ENCODE data around the gene PRRT3. TPM values are rescaled to one million over a fixed set of nuclear protein-coding genes. Genes with fewer than 3 reads are reported as not detected.

The PRRT3 gene
- total RNA-seq, 2 experiments from 2014 or later: 5.6 to 5.7 TPM

DNA sequence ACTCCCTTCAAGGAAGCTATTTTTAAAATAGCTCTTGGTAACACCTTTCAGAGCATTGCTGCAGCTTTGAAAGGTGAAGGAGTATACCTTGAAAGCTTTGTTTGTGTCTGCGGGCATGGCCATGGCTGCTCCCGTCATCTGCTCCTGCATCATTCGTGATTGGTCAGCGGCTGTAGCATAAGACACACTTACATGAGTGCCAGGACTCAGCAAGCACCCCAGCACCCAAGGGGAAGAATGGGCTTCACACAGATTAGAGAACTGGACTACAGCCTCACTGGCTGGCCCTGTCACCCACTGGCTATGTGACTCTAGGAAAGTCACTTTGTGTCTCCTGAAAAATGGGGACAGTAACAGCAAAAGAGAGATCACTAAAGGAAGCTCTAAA is 17.4 kb upstream of the PRRT3 start:
- ChIA-PET CTCF (interaction anchor here (0.9 kb wide), 1 partner anchor 13 kb away, joined by 3 read pairs; no protein-coding TSS in a partner anchor), POLR2A (no interaction called here)
- DNase-seq (no peak), ATAC-seq (no peak)
- Mint-ChIP-seq H3K4me3 (no peak overlapping the region), H3K36me3 (ENCODE audit: low read depth) (peaks cover 44% of the 10 kb centered on the region), H3K9me3 (no peaks in the 10 kb centered on the region), H3K27me3 (no peaks in the 10 kb centered on the region), H3K4me1 (ENCODE audit: low read depth) (peaks cover 3% of the 10 kb centered on the region), H3K27ac (no peak overlapping the region)
- intact Hi-C loops (cut with micrococcal nuclease): no loop called here
- TF ChIP-seq, protein P1, sequence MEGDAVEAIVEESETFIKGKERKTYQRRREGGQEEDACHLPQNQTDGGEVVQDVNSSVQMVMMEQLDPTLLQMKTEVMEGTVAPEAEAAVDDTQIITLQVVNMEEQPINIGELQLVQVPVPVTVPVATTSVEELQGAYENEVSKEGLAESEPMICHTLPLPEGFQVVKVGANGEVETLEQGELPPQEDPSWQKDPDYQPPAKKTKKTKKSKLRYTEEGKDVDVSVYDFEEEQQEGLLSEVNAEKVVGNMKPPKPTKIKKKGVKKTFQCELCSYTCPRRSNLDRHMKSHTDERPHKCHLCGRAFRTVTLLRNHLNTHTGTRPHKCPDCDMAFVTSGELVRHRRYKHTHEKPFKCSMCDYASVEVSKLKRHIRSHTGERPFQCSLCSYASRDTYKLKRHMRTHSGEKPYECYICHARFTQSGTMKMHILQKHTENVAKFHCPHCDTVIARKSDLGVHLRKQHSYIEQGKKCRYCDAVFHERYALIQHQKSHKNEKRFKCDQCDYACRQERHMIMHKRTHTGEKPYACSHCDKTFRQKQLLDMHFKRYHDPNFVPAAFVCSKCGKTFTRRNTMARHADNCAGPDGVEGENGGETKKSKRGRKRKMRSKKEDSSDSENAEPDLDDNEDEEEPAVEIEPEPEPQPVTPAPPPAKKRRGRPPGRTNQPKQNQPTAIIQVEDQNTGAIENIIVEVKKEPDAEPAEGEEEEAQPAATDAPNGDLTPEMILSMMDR (IDR thresholded peaks at IDR 0.05): no peak

DNA sequence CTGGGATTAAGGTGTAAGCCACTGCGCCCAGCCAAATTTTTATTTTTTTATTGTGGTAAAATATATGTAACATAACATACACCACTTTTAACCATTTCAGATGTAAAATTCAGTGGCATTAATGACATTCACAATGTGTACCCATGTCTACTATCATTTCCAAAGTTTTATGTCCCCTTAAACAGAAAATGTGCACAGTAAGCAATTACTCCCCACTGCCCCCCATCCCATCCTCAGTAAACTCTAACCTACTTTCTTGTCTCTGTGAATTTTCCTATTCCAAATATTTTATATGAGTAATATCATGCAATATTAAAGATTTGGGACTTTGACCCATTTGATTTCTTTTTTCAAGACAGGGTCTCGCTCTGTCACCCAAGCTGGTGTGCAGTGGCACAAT is 14.6 kb upstream of the PRRT3 start:
- CTCF ChIA-PET: interaction anchor here (0.9 to 1.9 kb wide), 3 partner anchors 17 to 34 kb away, joined by 3 to 8 read pairs (median 3); no protein-coding TSS in a partner anchor
- H3K4me1 Mint-ChIP-seq (ENCODE audit: low read depth): no peaks in the 10 kb centered on the region
- TF ChIP-seq, protein P1 (IDR thresholded peaks at IDR 0.05): no peak
- peaks cover 34% of the 10 kb centered on the region for H3K36me3 Mint-ChIP-seq (ENCODE audit: low read depth)
- ATAC-seq (no peak), DNase-seq (no peak)
- no peaks in the 10 kb centered on the region for H3K27me3 Mint-ChIP-seq
- H3K27ac Mint-ChIP-seq: no peak overlapping the region
- POLR2A ChIA-PET: interaction anchor here (0.6 to 1.1 kb wide), 2 partner anchors 34 to 233 kb away, joined by 3 read pairs; no protein-coding TSS in a partner anchor
- H3K4me3 Mint-ChIP-seq: no peak overlapping the region
- no peaks in the 10 kb centered on the region for H3K9me3 Mint-ChIP-seq
- intact Hi-C loops (cut with micrococcal nuclease): no loop called here

DNA sequence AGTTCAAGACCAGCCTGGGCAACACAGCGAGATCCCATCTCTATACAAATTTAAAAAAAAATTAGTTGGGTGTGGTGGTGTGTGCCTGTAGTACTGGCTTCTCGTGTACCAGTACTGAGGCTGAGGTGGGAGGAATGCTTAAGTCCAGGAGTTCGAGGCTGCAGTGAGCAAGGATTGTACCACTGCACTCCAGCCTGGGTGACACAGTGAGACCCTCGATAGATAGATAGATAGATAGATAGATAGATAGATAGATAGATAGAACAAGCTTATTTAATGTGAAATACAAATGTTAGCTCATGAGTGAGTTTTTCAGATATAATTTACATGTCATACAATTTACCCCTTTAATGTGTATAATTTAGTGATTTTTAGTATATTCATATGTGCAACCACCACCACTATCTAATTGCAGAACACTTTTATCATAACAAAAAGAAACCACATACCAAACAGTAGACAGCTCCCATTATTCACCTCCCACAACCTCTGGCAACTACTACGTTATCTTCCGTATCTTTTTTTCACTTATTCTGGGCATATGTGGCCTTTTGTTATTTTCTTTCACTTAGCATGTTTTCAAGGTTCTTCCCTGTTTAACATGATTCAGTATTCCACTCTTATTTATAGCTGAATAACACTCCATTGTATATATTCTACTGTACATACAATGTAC is 13.1 kb upstream of the PRRT3 start:
- H3K9me3 Mint-ChIP-seq: no peaks in the 10 kb centered on the region
- intact Hi-C loops (cut with micrococcal nuclease): no loop called here
- CTCF ChIA-PET: interaction anchor here (1.0 to 1.5 kb wide), 3 partner anchors 19 to 139 kb away, joined by 3 to 4 read pairs (median 3); no protein-coding TSS in a partner anchor
- peaks cover 26% of the 10 kb centered on the region for H3K36me3 Mint-ChIP-seq (ENCODE audit: low read depth)
- H3K4me3 Mint-ChIP-seq: no peak overlapping the region
- POLR2A ChIA-PET: interaction anchor here (0.6 to 1.1 kb wide), 2 partner anchors 21 to 35 kb away, joined by 3 to 4 read pairs; partner anchors contain the start of gene EMC3
- H3K27ac Mint-ChIP-seq: no peak overlapping the region
- DNase-seq: no peak
- ATAC-seq: no peak
- no peaks in the 10 kb centered on the region for H3K27me3 Mint-ChIP-seq
- TF ChIP-seq, protein P1 (IDR thresholded peaks at IDR 0.05): no peak
- no peaks in the 10 kb centered on the region for H3K4me1 Mint-ChIP-seq (ENCODE audit: low read depth)

DNA sequence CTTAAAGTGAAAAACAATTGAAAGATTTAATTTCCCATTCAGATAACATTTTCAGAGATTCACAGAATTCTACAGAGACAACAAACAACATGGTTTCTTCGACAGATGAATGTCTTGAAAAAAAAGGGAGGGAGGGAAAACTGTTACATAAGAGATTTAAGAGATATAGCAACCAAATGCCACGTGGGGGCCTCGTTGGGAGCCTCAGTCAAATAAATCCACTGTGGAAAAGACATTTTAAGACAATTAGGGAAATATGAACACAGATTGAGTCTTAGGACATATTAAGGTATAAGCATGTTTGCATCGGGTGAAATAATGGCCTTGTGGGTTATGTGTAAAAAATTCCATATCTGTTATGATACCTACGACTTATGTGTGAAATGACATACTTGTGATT is 5.0 kb upstream of the PRRT3 start:
- CTCF ChIA-PET: no interaction called here
- no peak overlapping the region for H3K27ac Mint-ChIP-seq
- no peaks in the 10 kb centered on the region for H3K9me3 Mint-ChIP-seq

More for the DNA sequence above, 5.0 kb upstream of the PRRT3 start:
- no peak overlapping the region for H3K4me3 Mint-ChIP-seq
- DNase-seq (no peak), ATAC-seq (no peak)
- TF ChIP-seq, protein P1 (IDR thresholded peaks at IDR 0.05): no peak
- no peaks in the 10 kb centered on the region for H3K36me3 Mint-ChIP-seq (ENCODE audit: low read depth)
- intact Hi-C loops (cut with micrococcal nuclease): no loop called here
- no peaks in the 10 kb centered on the region for H3K27me3 Mint-ChIP-seq
- no peaks in the 10 kb centered on the region for H3K4me1 Mint-ChIP-seq (ENCODE audit: low read depth)
- POLR2A ChIA-PET: no interaction called here
